GM21529 (cell line): ENCODE measurements around the gene ASB6.
"Not testable (repeated sequence)": the region's sequence is repeated elsewhere in the genome, so short reads cannot be mapped to it uniquely, and the experiment has no call there.

Experiments used
- ATAC-seq: cut with Tn5 transposase; IDR thresholded peaks from one replicate; pipeline ENCODE4 v1.9.1; 2021; ENCODE audit not compliant: unreplicated experiment

The ASB6 gene

DNA sequence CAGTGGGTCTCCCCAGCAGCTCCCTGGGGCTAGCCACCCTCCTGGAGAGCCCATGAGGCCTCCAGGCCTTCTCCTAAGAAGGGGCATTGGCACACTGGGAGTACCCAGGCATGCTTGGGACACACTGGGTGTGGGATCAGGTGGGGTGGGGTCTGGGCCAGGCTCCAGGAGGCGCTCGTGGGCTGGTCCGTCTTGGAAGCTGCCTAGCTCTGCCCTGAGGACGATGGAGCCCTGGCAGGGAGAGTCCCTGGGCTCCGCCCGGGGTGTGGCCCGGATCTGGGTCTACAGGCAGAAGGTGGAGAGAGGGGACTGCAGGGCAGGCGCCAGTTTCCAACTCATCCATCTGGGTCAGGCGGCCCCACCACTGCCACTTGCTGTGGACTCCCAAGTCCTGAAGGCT is 25.9 kb upstream of the ASB6 start:
- ATAC-seq: no peak

DNA sequence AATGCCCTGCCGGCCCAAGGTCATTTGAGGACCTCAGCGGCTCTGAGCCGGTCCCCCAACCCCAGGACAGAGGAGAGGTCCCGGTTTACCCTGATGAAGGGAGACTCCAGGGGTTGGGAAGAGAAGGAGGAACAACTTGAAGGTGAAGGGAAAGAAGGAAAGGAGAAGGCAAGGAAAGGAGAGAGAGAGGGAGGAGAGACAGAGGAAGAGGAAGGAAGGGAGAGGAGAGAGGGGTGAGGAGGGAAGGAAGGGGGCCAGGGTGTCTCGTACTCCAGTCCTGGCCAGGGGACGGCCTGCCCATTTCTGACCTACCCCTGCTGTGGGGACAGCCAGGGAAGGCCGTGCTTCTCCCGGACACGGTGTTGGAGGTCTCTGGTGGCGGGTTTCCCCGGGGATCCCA is 25.4 kb upstream of the ASB6 start:
- no peak for ATAC-seq

GRCh38 chr9:129666575-129666974 is 24.6 kb upstream of the ASB6 start:
- no peak for ATAC-seq

DNA sequence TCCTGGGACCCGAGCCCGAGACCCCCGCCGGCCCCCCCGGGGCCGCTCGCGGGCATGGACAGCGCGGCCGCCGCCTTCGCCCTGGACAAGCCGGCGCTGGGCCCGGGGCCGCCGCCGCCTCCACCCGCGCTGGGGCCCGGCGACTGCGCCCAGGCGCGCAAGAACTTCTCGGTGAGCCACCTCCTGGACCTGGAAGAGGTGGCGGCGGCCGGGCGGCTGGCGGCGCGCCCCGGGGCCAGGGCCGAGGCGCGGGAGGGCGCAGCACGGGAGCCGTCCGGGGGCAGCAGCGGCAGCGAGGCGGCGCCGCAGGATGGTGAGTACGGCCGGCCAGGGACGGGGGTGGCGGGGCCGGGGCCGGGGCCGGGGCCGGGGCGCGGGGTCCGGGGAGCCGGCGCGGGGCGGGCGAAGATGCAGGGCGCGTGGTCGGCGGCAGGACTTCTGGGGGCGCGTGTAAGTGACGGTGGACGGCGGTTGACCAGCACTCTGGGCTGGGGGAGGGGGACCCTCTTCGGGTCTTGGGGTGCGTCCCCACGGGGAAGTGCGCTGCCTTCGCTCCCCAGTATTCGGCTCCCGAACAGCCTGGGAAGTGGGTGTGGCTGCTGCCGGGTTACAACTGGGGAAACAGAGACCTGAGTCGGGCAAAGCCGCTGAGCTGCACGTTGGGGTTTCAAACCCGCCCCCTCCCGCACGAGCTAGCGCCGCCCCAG is 24.0 kb upstream of the ASB6 start:
- no peak for ATAC-seq

- no peak for ATAC-seq
These were observed 23.4 kb upstream of the ASB6 start, which contains the start of gene PRRX2 for GRCh38 chr9:129665389-129665775. TSS of gene PRRX2 (plus strand) at chr9:129665647. CDS start at chr9:129665868, 221 bp downstream.

- ATAC-seq: no peak
These were observed 22.9 kb upstream of the ASB6 start for GRCh38 chr9:129664746-129665388.

DNA sequence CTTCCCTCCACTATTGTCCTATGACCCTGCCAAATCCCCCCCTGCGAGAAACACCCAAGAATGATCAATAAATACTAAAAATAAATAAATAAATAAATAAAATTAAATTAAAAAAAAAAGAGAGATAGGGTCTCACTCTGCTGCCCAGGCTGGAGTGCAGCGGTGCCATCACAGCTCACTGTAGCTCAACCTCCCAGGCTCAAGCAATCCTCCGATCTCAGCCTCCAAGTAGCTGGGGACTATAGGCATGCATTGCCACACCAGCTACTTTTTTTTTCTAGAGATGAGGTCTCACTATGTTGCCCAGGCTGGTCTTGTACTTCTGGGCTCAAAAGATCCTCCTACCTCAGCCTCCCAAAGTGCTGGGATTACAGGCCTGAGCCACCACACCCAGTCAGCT is 20.3 kb upstream of the ASB6 start:
- ATAC-seq: not testable (repeated sequence)

DNA sequence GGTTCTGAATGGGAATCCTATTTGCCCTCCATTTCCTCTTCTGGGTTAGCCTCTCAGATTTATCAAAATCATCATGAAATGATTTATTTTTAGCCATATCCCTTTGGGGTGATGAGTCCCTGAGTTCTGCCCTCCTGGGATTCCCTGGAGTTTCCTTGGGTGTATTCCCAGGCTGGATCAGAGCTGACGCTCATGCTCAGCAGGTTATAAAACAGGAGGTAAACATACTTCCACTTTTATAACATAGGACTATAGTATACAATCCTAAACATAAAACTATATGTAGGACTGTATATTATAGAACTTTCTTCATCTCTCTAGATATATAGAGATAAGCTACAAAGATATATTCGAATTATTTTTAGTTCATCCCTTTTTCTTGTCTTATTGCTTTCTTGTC is 19.1 kb upstream of the ASB6 start:
- ATAC-seq: no peak

GRCh38 chr9:129656795-129657390 is 14.9 kb upstream of the ASB6 start:
- no peak for ATAC-seq

GRCh38 chr9:129655696-129656095 is 13.7 kb upstream of the ASB6 start:
- no peak for ATAC-seq

GRCh38 chr9:129655154-129655553 is 13.2 kb upstream of the ASB6 start:
- no peak for ATAC-seq

DNA sequence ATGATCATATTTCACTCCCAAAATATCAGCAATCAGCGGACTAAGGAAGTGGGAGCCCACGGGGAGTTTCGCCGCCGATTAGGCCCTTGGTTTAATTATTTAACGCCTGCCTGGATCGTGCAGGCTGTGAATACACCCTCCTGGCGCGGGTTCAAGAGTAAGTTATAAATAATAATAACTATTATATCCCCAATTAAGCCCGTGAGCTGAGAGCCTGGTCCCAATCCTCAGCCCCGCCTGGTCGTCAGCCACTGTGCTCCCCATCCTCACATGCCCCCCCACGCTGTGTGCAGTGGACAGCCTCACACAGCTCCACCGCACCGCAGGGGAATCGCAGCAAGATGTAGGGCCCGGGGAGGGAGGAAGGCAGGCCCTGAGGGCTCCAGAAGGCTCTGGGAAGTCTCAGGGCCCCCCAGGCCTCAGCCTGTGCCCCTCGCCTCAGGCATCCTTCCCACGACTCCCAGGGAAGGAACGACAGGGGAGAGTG is 12.6 kb upstream of the ASB6 start:
- ATAC-seq: no peak

DNA sequence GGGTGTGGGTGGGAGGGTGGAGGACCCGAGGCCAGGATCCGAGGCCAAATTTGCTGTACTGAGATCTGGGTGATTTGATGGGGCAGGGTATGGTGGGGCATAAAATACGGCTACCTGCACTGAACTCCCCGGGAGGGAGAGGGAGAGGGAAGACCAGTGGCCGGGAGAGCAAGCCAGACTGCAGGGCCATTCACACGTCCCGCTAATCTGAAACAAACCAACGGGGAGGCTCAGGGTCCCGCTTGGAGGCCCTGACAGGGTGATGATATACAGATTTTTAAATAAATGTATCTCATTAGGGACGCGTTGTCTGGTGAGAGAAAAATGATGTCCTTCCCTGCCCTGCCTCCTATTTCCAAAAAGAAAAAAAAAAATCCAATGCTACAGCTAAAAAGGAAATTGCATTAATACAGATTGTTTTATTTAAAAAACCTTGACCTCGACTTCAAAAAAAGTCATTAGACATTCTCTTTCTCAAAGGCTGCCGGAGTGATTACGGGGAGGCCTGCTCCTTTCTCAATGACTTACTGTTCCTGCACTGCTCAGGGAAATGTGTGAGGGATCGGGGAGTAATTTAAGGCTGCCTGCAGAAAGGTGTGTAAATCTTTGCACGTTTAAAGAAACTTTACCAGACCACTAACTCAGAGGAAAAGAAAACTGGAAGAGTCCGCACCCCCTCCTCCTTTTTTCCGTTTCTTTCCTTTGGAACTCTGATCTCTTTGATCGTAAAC is 12.0 kb upstream of the ASB6 start:
- no peak for ATAC-seq

DNA sequence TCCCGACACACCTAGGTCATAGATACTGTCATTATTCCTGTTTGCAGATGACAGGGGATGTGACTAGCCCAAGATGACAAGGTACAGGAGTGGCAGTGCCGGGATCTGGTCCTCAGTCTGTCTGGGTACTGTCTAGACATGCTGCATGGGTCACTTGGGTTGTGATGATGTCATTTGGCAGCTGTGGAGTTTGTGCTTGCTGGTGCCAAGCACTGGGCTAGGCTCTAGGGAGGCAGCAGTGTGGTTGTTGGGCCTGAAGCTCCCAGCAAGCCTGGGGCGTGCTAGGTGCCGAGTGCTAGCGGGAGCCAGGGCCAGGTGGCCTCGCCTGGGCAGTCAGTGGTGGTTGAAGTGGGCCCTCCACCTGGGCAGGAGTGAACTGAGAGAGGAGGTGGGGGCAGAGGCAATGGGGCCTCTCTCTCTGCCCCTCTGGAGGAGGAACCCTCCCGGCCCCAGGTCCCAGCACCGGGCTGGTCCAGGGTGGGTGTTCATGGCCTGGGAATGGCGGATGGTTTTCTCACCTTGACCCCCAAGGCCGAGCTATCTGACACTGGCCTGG is 8.8 kb upstream of the ASB6 start:
- ATAC-seq: no peak

- ATAC-seq: no peak
These were observed 8.1 kb upstream of the ASB6 start for GRCh38 chr9:129649726-129650679.

- ATAC-seq: no peak
These were observed 6.8 kb upstream of the ASB6 start for GRCh38 chr9:129648764-129649115.

- ATAC-seq: no peak
These were observed 6.3 kb upstream of the ASB6 start for GRCh38 chr9:129648092-129648763.

DNA sequence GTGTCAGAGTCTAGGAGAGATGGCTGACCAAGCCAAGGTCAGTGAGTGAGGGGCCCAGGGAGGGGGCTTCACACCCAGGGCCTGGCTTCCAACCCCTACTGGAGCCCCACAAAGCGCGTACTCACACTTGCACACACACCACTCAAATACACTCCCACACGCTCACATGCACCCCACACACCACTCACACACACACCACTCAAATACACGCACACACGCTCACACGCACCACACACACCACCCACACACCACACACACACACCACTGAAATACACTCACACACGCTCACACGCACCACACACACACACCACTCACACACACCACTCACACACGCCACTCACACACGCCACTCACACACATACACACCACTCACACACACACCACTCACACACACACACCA is 5.7 kb upstream of the ASB6 start:
- no peak for ATAC-seq

DNA sequence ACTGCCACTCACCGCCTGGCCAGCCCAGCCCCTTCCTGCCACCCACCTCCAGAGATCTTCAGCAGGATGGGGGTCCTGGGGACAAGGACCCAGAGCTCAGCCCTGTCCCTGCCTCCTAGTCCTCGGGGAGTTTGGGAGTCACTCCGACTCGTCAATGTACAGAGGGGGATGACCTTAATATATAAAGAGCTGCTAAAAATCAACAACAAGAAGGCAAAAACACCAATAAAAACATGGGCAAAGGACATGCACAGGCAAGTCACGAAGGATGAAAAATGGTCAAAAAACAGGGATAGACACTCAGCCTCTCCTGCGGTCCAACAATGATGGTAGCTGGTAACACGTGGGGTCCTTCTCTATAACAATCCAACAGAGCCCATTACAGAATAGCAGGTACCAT is 4.7 kb upstream of the ASB6 start:
- ATAC-seq: no peak

GRCh38 chr9:129646252-129646651 is 4.3 kb upstream of the ASB6 start:
- no peak for ATAC-seq
